HFF-Myc (cell line): Measurements from ENCODE around the gene THBS4.

Experiments
- DNase-seq: peaks from one replicate; pipeline ENCODE4 v3.0.0-alpha.2; 2011; ENCODE audit warnings: low read depth; ENCODE audit errors: extremely low read depth
- H3K4me3 ChIP-seq: replicated peaks from 2 replicates; pipeline ENCODE4 v1.5.1; 2011; ENCODE audit warnings: low read depth, mild to moderate bottlenecking, control low read depth, low read length
- TF ChIP-seq, protein P1 (sequence below): IDR thresholded peaks from 2 replicates; pipeline ENCODE4 v1.5.1; 2012; ENCODE audit warnings: mild to moderate bottlenecking, low read depth, low read length, control low read depth; ENCODE audit errors: missing control alignments

The THBS4 gene

GRCh38 chr5:80071510-80072021 is 36.4 kb downstream of the THBS4 start:
- DNase-seq = no peak
- H3K4me3 ChIP-seq = no peak overlapping the region
- TF ChIP-seq, protein P1, sequence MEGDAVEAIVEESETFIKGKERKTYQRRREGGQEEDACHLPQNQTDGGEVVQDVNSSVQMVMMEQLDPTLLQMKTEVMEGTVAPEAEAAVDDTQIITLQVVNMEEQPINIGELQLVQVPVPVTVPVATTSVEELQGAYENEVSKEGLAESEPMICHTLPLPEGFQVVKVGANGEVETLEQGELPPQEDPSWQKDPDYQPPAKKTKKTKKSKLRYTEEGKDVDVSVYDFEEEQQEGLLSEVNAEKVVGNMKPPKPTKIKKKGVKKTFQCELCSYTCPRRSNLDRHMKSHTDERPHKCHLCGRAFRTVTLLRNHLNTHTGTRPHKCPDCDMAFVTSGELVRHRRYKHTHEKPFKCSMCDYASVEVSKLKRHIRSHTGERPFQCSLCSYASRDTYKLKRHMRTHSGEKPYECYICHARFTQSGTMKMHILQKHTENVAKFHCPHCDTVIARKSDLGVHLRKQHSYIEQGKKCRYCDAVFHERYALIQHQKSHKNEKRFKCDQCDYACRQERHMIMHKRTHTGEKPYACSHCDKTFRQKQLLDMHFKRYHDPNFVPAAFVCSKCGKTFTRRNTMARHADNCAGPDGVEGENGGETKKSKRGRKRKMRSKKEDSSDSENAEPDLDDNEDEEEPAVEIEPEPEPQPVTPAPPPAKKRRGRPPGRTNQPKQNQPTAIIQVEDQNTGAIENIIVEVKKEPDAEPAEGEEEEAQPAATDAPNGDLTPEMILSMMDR = no peak

GRCh38 chr5:80072103-80073073 is 37.2 kb downstream of the THBS4 start:
- TF ChIP-seq, protein P1 = no peak
- H3K4me3 ChIP-seq = no peak overlapping the region
- DNase-seq = no peak

- no peak overlapping the region for H3K4me3 ChIP-seq
- TF ChIP-seq, protein P1 = no peak
- no peak for DNase-seq
These were observed 41.2 kb downstream of the THBS4 start for GRCh38 chr5:80076131-80077050.

- TF ChIP-seq, protein P1 = no peak
These were observed 42.0 kb downstream of the THBS4 start for GRCh38 chr5:80077051-80077714.

GRCh38 chr5:80078921-80079320 is 43.8 kb downstream of the THBS4 start:
- TF ChIP-seq, protein P1 = no peak
- DNase-seq = no peak

More at GRCh38 chr5:80077051-80077714, 42.0 kb downstream of the THBS4 start:
- no peak overlapping the region for H3K4me3 ChIP-seq
- no peak for DNase-seq

GRCh38 chr5:80082281-80082680 is 47.1 kb downstream of the THBS4 start:
- no peak overlapping the region for H3K4me3 ChIP-seq
- TF ChIP-seq, protein P1 = no peak
- DNase-seq = no peak

More at GRCh38 chr5:80078921-80079320, 43.8 kb downstream of the THBS4 start:
- no peak overlapping the region for H3K4me3 ChIP-seq
